OCI-LY1 (cell line): ENCODE results near the gene CCDC142.
A peak's percentile ranks its signal among the peaks of the same experiment; 100 is the strongest.

Source experiments
- H2AFZ ChIP-seq: fragments of 200-600 bp; sonication (generic), shearing (Covaris generic); 2 replicates; pipeline ENCODE4 v1.6.0; 2014; ENCODE audit warnings: antibody characterized with exemption, mild to moderate bottlenecking, low read length
- H3F3A ChIP-seq: fragments of 200-600 bp; sonication (generic), shearing (Covaris generic); 2 replicates; pipeline ENCODE4 v1.6.0; 2014; ENCODE audit warnings: mild to moderate bottlenecking, antibody characterized with exemption, low read length, moderate library complexity; ENCODE audit not compliant: insufficient read depth
- H3K27ac ChIP-seq: fragments of 200-600 bp; sonication (generic); 2 replicates; pipeline ENCODE4 v1.5.1; 2014; ENCODE audit warnings: low read length, mixed run types, mild to moderate bottlenecking, low read depth; ENCODE audit not compliant: poor library complexity, severe bottlenecking
- H3K27me3 ChIP-seq: fragments of 200-600 bp; sonication (generic); 2 replicates; pipeline ENCODE4 v1.6.0; 2014; ENCODE audit warnings: antibody characterized with exemption, mild to moderate bottlenecking, low read length, moderate library complexity; ENCODE audit not compliant: insufficient read depth
- H3K36me3 ChIP-seq: fragments of 200-600 bp; sonication (generic); 2 replicates; pipeline ENCODE4 v1.6.1; 2014; ENCODE audit warnings: mild to moderate bottlenecking, antibody characterized with exemption, low read length, moderate library complexity, mixed read lengths; ENCODE audit not compliant: insufficient read depth
- H3K4me1 ChIP-seq: fragments of 200-600 bp; sonication (generic); 2 replicates; pipeline ENCODE4 v1.5.1; 2014; ENCODE audit warnings: mild to moderate bottlenecking, low read length, moderate library complexity; ENCODE audit not compliant: insufficient read depth, severe bottlenecking
- H3K4me2 ChIP-seq: fragments of 200-600 bp; sonication (generic), shearing (Covaris generic); 2 replicates; pipeline ENCODE4 v1.6.1; 2014; ENCODE audit warnings: low read length
- H3K4me3 ChIP-seq: fragments of 200-600 bp; sonication (generic); 2 replicates; pipeline ENCODE4 v1.5.1; 2014; ENCODE audit warnings: low read length, low read depth, mild to moderate bottlenecking, mixed read lengths; ENCODE audit not compliant: poor library complexity, severe bottlenecking
- H3K79me2 ChIP-seq: fragments of 200-600 bp; shearing (Covaris generic); 2 replicates; pipeline ENCODE4 v1.6.1; 2016; ENCODE audit warnings: mixed run types, low read length, mixed read lengths; ENCODE audit not compliant: insufficient read depth
- H3K9ac ChIP-seq: fragments of 200-600 bp; sonication (generic), shearing (Covaris generic); 2 replicates; pipeline ENCODE4 v1.6.1; 2014; ENCODE audit warnings: mild to moderate bottlenecking, low read length, mixed read lengths
- H3K9me2 ChIP-seq: fragments of 200-600 bp; sonication (generic), shearing (Covaris generic); 2 replicates; pipeline ENCODE4 v1.6.1; 2014; ENCODE audit warnings: low read depth, mild to moderate bottlenecking, low read length, mixed read lengths
- H3K9me3 ChIP-seq: fragments of 200-600 bp; shearing (Covaris generic); 2 replicates; pipeline ENCODE4 v1.6.1; 2014; ENCODE audit warnings: low read length, mixed read lengths
- H4K20me1 ChIP-seq: fragments of 200-600 bp; sonication (generic), shearing (Covaris generic); 2 replicates; pipeline ENCODE4 v1.6.0; 2016; ENCODE audit warnings: mild to moderate bottlenecking, low read length; ENCODE audit not compliant: insufficient read depth
- EZH2 ChIP-seq: fragments of 200-600 bp; sonication (generic), shearing (Covaris generic); IDR thresholded peaks from 2 replicates; pipeline ENCODE4 v1.8.0; 2017; ENCODE audit warnings: borderline replicate concordance, mixed run types, mild to moderate bottlenecking, antibody characterized with exemption, low read length, moderate library complexity, mixed read lengths
- TF ChIP-seq, protein P1 (sequence below): fragments of 200-600 bp; sonication (generic), shearing (Covaris generic); IDR thresholded peaks from 2 replicates; pipeline ENCODE4 v1.5.1; 2017; ENCODE audit warnings: mild to moderate bottlenecking, antibody characterized with exemption, low read length, moderate library complexity, mixed read lengths

Gene CCDC142

DNA sequence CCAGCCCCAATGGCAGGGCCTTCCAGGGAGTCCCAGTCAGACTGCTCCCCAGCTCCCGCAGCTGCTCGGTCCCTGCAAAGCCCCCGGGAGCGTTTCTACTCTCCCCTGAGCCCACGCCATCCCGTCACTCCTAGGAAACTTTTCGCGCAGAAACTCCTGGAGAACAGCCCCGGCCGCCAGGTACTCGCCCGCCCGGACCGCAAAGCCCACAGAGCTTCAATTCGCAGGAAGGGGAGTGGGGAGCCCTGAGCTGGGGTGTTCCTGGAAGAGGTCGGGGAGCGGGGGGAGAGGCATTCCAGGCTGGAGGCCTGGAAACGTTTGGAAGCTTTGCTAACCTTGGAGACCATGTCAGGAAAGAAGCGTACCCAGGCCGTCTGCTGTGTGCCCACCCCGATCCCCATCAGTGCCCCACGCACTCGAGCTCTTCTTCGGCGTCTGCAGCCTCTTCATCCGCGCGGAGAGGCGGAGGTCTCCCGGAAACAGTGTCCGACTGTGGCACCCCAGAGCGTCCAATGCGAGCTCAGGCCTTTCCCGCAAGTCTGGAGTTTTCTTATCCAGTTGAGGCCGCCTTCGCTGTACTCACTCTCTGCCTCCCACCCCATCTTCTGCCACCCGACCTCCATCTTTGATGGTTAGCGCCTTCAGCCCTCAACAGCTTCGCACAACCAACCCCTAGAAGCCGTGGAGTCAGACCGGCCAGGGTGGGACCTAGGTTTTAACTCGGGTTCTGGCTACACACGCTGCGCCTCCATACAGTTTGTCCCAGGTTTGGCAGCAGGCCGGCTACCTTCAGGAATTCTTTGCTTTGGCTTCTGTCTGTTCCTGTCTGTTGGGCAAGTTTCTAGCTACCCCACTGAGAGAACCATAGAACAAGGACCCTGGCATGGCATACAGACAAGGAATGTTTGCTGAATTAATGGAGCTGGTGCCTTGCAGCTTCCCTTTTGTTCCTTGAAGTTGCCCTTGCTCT lies 21.0 kb upstream of the CCDC142 start:
- Histone ChIP-seq H3K9me3 (no peaks in the 10 kb centered on the region), H3K4me3 (peak overlapping the region; percentile 53), H3F3A (no peaks in the 10 kb centered on the region), H3K4me2 (peak overlapping the region; percentile 61), H3K9ac (peak overlapping the region; percentile 61; the same call in 1 of the 2 replicates), H3K27ac (no peak overlapping the region), H4K20me1 (no peaks in the 10 kb centered on the region), H3K36me3 (peaks cover 17% of the 10 kb centered on the region), H3K4me1 (peaks cover 38% of the 10 kb centered on the region), H3K9me2 (no peaks in the 10 kb centered on the region), H2AFZ (no peak overlapping the region), H3K27me3 (peaks cover 24% of the 10 kb centered on the region; the same call in 1 of the 2 replicates), H3K79me2 (no peaks in the 10 kb centered on the region)
- TF ChIP-seq, protein P1, sequence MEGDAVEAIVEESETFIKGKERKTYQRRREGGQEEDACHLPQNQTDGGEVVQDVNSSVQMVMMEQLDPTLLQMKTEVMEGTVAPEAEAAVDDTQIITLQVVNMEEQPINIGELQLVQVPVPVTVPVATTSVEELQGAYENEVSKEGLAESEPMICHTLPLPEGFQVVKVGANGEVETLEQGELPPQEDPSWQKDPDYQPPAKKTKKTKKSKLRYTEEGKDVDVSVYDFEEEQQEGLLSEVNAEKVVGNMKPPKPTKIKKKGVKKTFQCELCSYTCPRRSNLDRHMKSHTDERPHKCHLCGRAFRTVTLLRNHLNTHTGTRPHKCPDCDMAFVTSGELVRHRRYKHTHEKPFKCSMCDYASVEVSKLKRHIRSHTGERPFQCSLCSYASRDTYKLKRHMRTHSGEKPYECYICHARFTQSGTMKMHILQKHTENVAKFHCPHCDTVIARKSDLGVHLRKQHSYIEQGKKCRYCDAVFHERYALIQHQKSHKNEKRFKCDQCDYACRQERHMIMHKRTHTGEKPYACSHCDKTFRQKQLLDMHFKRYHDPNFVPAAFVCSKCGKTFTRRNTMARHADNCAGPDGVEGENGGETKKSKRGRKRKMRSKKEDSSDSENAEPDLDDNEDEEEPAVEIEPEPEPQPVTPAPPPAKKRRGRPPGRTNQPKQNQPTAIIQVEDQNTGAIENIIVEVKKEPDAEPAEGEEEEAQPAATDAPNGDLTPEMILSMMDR = no peak
- TF ChIP-seq EZH2 = no peak

DNA sequence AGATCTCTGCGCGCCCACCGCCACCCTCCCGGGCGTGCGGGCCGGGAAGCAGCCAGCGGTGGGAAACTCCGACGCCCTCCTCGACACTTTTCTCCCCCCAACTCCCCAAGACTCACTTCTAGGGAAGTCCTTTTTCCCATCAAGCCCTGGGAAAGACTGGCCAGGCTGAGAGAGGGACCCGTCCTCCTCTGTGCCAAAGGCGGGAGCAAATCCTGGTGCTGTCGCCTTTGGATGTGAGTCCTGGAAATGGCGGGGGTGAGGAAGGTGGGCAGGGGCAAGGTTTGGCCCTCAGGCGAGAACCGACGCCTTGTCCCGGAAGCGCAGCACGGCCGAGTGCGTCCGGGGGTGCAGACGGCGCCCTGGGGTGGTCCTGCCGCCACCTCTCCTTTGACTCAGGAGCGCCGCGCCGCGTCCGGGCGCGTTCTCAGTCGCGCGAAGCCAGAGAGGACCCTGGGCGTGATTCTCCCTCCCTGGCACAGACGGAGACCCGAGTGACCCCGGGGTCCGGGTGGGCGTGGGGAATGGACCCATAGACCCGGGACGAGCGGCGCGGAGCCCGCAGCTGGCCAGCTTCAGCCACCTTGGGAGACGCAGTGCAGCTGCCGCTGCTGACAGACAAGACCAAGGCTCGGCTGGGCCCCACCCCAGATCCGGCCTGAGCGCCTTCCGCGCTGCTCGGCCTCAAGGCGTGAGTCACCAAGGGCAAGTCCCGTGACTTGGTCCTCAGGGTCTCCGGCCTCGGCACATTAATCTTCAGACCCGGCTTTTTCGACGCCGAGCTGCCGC lies 20.1 kb upstream of the CCDC142 start:
- Histone ChIP-seq H3F3A (no peaks in the 10 kb centered on the region), H3K27me3 (peaks cover 25% of the 10 kb centered on the region; the same call in 1 of the 2 replicates), H3K27ac (no peak overlapping the region), H3K36me3 (peaks cover 17% of the 10 kb centered on the region), H3K9ac (peak overlapping the region; percentile 61), H3K4me3 (peak overlapping the region; percentile 53), H3K4me2 (peak overlapping the region; percentile 61), H3K4me1 (peaks cover 31% of the 10 kb centered on the region), H3K9me2 (no peaks in the 10 kb centered on the region), H2AFZ (no peak overlapping the region), H3K79me2 (no peaks in the 10 kb centered on the region), H4K20me1 (no peaks in the 10 kb centered on the region), H3K9me3 (no peaks in the 10 kb centered on the region)
- TF ChIP-seq EZH2 = no peak
- TF ChIP-seq, protein P1 = peak; percentile 58

DNA sequence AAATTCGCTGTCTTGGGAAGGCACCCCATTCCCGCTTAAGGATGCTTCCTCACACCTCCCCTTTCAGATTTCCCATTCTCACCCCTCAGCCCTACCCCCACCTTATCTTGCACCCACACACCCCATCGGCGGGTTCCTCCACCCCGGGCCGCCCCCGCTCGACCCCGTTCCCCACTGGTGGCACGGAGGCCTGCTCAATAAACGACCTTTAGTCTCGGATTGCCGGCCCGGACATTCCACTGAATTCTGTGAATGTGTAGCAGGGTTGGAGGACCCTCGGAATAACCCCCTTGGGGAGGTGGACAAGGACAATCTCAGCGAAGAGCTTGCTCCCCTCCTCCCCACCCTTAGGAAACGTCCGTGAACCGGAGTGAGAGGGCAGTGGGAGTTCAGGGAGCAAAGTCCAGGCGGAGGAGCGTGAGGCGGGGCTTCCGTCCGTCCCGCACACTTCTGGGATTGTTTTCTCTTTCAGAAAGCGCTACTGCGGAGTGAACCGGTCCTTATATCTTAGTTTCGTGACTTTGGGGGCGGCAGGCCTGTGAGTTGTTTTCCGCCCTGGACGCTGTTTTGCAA lies 19.4 kb upstream of the CCDC142 start:
- TF ChIP-seq, protein P1 = no peak
- no peak for TF ChIP-seq EZH2
- Histone ChIP-seq H3K27ac (no peak overlapping the region), H3K4me2 (peak overlapping the region; percentile 61), H3K9me2 (no peaks in the 10 kb centered on the region), H3K36me3 (peaks cover 17% of the 10 kb centered on the region), H3K27me3 (peaks cover 25% of the 10 kb centered on the region; the same call in 1 of the 2 replicates), H3K79me2 (no peaks in the 10 kb centered on the region), H3K9me3 (no peaks in the 10 kb centered on the region), H2AFZ (no peak overlapping the region), H3K4me1 (peaks cover 30% of the 10 kb centered on the region), H3F3A (no peaks in the 10 kb centered on the region), H3K9ac (peak overlapping the region; percentile 61), H4K20me1 (no peaks in the 10 kb centered on the region), H3K4me3 (peak overlapping the region; percentile 53)
